GM12873 (cell line): ENCODE results near the gene PLPP3.

ENCODE experiments used
- CTCF ChIP-seq: IDR thresholded peaks from 2 replicates; pipeline ENCODE4 v1.5.1; 2012; ENCODE audit warnings: low read depth, mild to moderate bottlenecking, moderate library complexity, low read length, control low read depth; ENCODE audit not compliant: insufficient read depth; ENCODE audit errors: missing control alignments

PLPP3 gene

DNA sequence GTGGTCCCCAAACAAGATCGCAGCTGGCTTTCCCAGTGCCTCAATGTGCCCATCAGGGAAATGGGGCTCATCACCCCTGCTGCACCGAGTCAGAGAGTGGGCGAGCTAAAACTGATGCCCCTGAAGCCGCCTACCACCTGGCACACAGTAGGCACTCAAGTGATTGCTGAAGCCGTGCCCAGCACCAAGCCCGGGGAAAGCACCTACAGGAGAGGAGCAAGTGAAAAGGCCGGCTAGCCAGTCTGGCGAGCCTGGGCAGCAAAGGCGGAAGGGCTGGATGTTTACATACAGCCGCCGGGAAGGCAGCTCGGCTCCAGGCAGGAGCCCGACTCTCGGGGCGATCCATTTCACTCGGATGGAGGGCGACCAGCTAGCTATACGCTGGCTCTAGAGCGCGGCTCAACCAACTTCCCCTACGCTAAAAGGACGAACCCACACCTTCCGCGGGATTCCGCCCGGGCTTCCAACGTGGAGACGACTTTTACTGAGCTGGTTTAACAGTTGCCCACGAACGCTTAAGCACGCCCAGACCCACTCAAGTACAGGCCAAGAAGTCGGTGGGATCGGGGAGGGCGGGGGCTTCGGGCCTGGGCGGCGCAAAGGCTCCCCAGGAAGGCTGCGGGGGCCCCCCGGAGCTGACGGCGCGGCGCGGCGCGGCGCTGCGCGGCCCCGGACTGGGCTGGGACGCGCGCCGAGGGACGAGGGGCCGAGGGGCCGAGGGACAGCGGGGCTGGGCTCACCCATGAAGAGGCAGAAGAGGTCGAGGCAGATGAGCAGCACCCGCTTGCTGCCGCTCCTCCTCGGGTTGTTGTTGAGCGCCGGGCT lies 1.0 kb downstream of the PLPP3 start:
- TF ChIP-seq CTCF: no peak

- no peak for TF ChIP-seq CTCF
These were observed 1.8 kb downstream of the PLPP3 start for GRCh38 chr1:56577406-56578137.

DNA sequence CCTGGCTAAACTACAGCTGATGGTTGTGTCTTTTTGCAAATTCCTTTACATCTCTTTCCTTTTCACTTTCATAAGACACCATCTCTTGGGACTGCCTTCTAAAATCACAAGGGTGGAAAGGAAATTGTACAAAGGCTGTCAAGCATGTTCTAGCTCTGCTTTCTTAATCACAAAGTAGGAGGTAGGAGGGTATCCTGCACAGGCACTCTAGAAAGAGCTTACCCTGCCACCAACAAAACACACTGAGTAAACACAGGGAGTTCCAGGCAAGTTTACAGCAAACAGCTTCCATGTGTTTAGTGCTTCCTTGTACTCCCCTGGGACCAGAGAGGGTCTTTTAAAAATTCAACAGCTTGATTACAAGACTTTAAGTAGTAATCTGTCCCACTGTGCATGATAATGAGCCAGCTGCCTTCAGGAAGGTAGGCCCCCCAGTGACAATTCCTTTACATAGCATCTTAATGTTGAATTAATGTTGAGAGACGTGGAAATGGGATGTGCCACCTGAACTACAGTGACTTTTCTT lies 2.4 kb downstream of the PLPP3 start:
- no peak for TF ChIP-seq CTCF

DNA sequence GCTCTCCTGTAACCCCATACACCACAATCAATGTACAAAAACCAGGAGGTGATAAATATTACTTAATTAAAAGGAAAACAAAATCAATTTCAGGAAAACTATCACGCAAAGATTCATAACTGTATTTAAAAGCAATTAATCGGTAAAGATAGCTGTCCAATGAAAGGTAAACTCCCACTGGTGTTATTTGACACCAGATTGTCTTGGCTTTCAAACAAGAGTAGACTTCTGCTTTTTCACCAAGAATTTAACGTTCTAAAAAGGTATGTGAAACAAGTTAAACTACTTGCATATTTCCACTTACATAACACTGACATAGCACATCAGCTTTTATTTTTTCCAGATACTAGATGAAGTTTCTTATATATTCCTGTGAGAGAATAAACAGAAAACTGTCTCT lies 3.5 kb downstream of the PLPP3 start:
- TF ChIP-seq CTCF: no peak

GRCh38 chr1:56574794-56575193 lies 4.6 kb downstream of the PLPP3 start:
- TF ChIP-seq CTCF: no peak

DNA sequence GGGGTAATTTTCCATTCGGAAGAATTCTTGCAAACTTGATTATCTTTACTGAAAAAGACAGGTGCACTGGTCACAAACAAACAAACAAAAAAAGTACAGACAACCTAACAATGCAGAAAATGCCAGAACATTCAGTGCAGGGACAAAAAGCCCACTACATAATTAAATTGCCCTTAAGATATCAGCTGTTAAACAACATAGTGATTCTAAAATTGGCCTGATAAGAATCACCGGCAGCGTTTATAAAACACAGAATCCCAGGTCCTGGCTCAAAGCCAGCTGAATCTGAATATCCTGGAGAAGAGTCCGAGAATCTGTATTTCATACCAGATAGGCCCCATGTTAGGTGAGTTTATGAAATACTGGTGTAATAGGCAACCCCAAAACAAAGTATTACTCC lies 6.1 kb downstream of the PLPP3 start:
- TF ChIP-seq CTCF: no peak

- TF ChIP-seq CTCF: no peak
These were observed 6.9 kb downstream of the PLPP3 start for GRCh38 chr1:56572334-56573050.
